DMS79 (cell line): ENCODE data around the gene PYROXD2.

ENCODE experiments used
- DNase-seq: peaks from one replicate; lab custom pipeline; 2025; lab: John Stamatoyannopoulos, UW

Gene PYROXD2

GRCh38 chr10:98433881-98434732, 19.1 kb upstream of the PYROXD2 start:
- DNase-seq: no peak

- no peak for DNase-seq
Observed at GRCh38 chr10:98433371-98433770, 18.4 kb upstream of the PYROXD2 start.

GRCh38 chr10:98432330-98432729, 17.3 kb upstream of the PYROXD2 start:
- no peak for DNase-seq

- no peak for DNase-seq
Observed at GRCh38 chr10:98431016-98431415, 16.0 kb upstream of the PYROXD2 start.

GRCh38 chr10:98430427-98430826, 15.4 kb upstream of the PYROXD2 start:
- DNase-seq: no peak

GRCh38 chr10:98429320-98430072, 14.5 kb upstream of the PYROXD2 start:
- DNase-seq: no peak

GRCh38 chr10:98427011-98427515, 12.1 kb upstream of the PYROXD2 start:
- no peak for DNase-seq

- DNase-seq: no peak
Observed at GRCh38 chr10:98425511-98426352, 10.8 kb upstream of the PYROXD2 start.

- no peak for DNase-seq
Observed at GRCh38 chr10:98424295-98425254, 9.6 kb upstream of the PYROXD2 start.

- no peak for DNase-seq
Observed at GRCh38 chr10:98423691-98424120, 8.7 kb upstream of the PYROXD2 start.

- no peak for DNase-seq
Observed at GRCh38 chr10:98422182-98422581, 7.2 kb upstream of the PYROXD2 start.

- DNase-seq: no peak
Observed at GRCh38 chr10:98420786-98421185, 5.8 kb upstream of the PYROXD2 start.

- no peak for DNase-seq
Observed at GRCh38 chr10:98419469-98420261, 4.7 kb upstream of the PYROXD2 start.

- DNase-seq: no peak
Observed at GRCh38 chr10:98418665-98419468, 3.9 kb upstream of the PYROXD2 start.

- DNase-seq: no peak
Observed at GRCh38 chr10:98417973-98418664, 3.1 kb upstream of the PYROXD2 start.

GRCh38 chr10:98417481-98417959, 2.5 kb upstream of the PYROXD2 start:
- DNase-seq: no peak

GRCh38 chr10:98416606-98417388, 1.8 kb upstream of the PYROXD2 start:
- no peak for DNase-seq

GRCh38 chr10:98415731-98416119, 743 bp upstream of the PYROXD2 start:
- no peak for DNase-seq
